ENCODE data around the gene RASIP1. TPM values are rescaled to one million over a fixed set of nuclear protein-coding genes. Genes with fewer than 3 reads are reported as not detected.

Gene RASIP1
- total RNA-seq = 52.8 and 61.2 TPM in 2 replicates

GRCh38 chr19:48740164-48740972 lies at the start of gene RASIP1:
RASIP1 (minus strand) TSS chr19:48740610; CDS start chr19:48740282, 328 bp downstream.

GRCh38 chr19:48755084-48755641 lies 14.8 kb upstream of the RASIP1 start, which contains the start of gene FGF21:
FGF21 (plus strand) TSS chr19:48755524; CDS start chr19:48756237, 713 bp downstream.

GRCh38 chr19:48752496-48753365 lies 12.3 kb upstream of the RASIP1 start, which contains the start of gene FUT1:
FUT1 (minus strand) TSS chr19:48752641; CDS start chr19:48751281, 1,360 bp downstream.

GRCh38 chr19:48746738-48747575 lies 6.5 kb upstream of the RASIP1 start, which contains the start of gene IZUMO1:
IZUMO1 (minus strand) TSS chr19:48746909; CDS start chr19:48745859, 1,050 bp downstream.

GRCh38 chr19:48719263-48720171 lies 20.9 kb downstream of the RASIP1 start, which contains the start of gene MAMSTR:
MAMSTR (minus strand) TSS chr19:48719725; CDS start chr19:48719031, 694 bp downstream.

GRCh38 chr19:48695743-48696352 lies 44.6 kb downstream of the RASIP1 start, which contains the start of gene FUT2:
FUT2 (plus strand) TSS chr19:48695971; CDS start chr19:48702957, 6,986 bp downstream.

GRCh38 chr19:48672994-48673393 lies 67.4 kb downstream of the RASIP1 start, which contains the start of gene NTN5:
NTN5 (minus strand) TSS chr19:48673017; CDS start chr19:48670986, 2,031 bp downstream.

Other genes with a start within 250 kb of the RASIP1 start
- gene LMTK3, start 228.8 kb downstream of the RASIP1 start, total RNA-seq = under 0.01 TPM in 1 of 2 replicates, not detected in the other
- gene SULT2B1, start 188.4 kb downstream of the RASIP1 start, total RNA-seq = 0.11 TPM in 1 of 2 replicates, not detected in the other
- not detected in 2 replicates for gene SPACA4, start 133.9 kb downstream of the RASIP1 start, total RNA-seq
- gene FAM83E, start 125.5 kb downstream of the RASIP1 start, total RNA-seq = 0.22 and 0.60 TPM in 2 replicates
- gene RPL18, start 121.4 kb downstream of the RASIP1 start, total RNA-seq = 2,542 and 4,069 TPM in 2 replicates
- 4.0 and 4.9 TPM in 2 replicates for gene SPHK2, start 121.1 kb downstream of the RASIP1 start, total RNA-seq
- 1.9 and 2.1 TPM in 2 replicates for gene DBP, start 103.2 kb downstream of the RASIP1 start, total RNA-seq
- 4.0 and 9.8 TPM in 2 replicates for gene CA11, start 94.4 kb downstream of the RASIP1 start, total RNA-seq
- not detected in 2 replicates for gene NTN5, start 67.6 kb downstream of the RASIP1 start, total RNA-seq
- not detected in 2 replicates for gene FUT2, start 44.6 kb downstream of the RASIP1 start, total RNA-seq
- gene MAMSTR, start 20.9 kb downstream of the RASIP1 start, total RNA-seq = 0.09 and 0.11 TPM in 2 replicates
- 0.43 and 0.52 TPM in 2 replicates for gene IZUMO1, start 6.3 kb upstream of the RASIP1 start, total RNA-seq
- 7.8 and 9.8 TPM in 2 replicates for gene FUT1, start 12.0 kb upstream of the RASIP1 start, total RNA-seq
- gene FGF21, start 14.9 kb upstream of the RASIP1 start, total RNA-seq = not detected in 2 replicates
- gene BCAT2, start 70.4 kb upstream of the RASIP1 start, total RNA-seq = 23.5 and 26.8 TPM in 2 replicates
- 3.0 and 6.2 TPM in 2 replicates for gene HSD17B14, start 95.9 kb upstream of the RASIP1 start, total RNA-seq
- 5.3 and 7.6 TPM in 2 replicates for gene PLEKHA4, start 128.0 kb upstream of the RASIP1 start, total RNA-seq
- 34.9 and 52.9 TPM in 2 replicates for gene PPP1R15A, start 131.8 kb upstream of the RASIP1 start, total RNA-seq
- 0.09 and 0.11 TPM in 2 replicates for gene TULP2, start 158.1 kb upstream of the RASIP1 start, total RNA-seq
- 142 and 143 TPM in 2 replicates for gene NUCB1, start 159.7 kb upstream of the RASIP1 start, total RNA-seq
- gene DHDH, start 193.1 kb upstream of the RASIP1 start, total RNA-seq = not detected in 2 replicates
- gene BAX, start 214.3 kb upstream of the RASIP1 start, total RNA-seq = 71.3 and 87.3 TPM in 2 replicates
- 786 and 994 TPM in 2 replicates for gene FTL, start 224.7 kb upstream of the RASIP1 start, total RNA-seq